ENCODE data around the gene POC1A.

POC1A gene

DNA sequence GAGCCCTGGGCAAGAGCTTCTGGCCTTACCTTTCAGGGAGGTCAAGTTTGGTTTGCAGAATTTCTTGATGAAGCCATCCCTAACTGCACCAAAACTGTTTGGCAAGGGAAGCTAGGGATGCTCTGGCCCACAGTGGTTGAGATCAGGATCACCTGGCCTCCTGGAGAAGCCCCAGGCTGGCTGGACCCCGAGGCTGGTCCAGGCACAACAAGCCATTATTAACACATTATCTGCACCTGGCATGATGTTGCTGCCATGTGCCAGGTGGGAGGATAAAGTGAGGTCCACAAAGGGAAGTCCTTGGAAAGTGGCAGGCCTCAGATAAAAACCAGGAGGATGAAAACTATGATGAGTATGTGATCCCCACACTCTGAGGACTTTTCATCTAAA, 62.0 kb downstream of the POC1A start:
- intact Hi-C loops (cut with DNase I), result no loop called here
- peak in 2 of 10 donors; percentile 34 to 55 for DNase-seq

DNA sequence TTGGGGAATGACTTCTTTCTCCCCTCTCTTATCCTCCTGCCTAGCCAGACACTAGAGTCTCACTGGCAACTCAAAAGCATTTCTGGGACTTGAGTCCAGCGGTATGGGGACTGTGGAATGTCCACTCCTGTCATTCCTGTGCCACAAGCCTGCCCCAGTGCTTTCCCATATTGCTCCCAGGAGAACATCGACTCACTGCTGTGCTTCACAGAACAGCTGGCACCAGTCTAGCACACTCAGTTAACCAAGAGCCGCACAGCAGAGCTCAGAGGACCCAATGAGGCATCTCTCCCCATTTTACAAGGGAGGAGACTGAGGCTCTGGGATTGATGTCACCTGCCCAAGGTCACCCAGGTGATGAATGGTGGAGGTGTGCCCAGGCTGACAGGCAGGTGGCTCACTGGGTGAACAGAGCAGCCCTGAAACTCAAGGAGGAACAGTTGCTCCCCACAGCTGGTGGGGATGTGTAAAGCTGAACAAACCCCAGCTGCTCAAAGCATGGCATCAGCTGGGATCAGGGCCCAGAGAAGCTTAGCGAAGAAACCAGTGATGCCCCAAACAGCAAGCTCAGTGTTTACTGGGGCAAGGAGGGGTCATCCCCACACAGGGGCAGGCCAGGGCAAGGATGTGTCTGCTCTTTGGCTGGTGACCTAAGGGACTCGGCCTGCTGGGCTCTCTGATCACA, 62.5 kb downstream of the POC1A start:
- intact Hi-C loops (cut with DNase I), result no loop called here

DNA sequence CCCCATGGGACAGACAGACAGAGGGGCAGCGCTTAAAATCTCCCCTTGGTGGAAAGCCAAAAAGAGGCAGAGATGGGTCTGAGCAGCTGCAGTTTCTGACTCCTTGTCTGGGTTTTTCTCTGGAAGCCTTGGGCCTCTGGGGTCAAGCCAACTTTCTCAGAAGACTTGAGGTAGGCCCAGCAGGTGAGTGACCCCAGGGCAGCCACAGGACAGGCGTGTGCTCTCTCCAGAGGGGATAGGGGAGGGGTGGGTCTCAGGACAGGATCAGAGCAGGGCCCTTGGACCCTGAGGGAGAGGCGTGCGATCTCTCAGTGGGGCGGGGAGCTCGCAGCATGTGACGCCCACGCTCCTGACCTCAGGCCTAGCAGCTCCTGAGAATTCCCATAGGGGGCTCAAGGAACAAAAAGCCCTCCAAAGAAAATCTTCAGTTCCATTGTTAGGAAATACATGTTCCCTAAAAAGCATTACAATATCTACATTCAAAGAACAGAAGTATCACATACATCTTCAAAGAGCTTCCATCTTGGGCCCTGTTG, 63.2 kb downstream of the POC1A start:
- intact Hi-C loops (cut with DNase I), result no loop called here

More for the DNA sequence above, 62.5 kb downstream of the POC1A start:
- peak in 7 of 10 donors; percentile 24 to 92 (median 68) for DNase-seq

DNA sequence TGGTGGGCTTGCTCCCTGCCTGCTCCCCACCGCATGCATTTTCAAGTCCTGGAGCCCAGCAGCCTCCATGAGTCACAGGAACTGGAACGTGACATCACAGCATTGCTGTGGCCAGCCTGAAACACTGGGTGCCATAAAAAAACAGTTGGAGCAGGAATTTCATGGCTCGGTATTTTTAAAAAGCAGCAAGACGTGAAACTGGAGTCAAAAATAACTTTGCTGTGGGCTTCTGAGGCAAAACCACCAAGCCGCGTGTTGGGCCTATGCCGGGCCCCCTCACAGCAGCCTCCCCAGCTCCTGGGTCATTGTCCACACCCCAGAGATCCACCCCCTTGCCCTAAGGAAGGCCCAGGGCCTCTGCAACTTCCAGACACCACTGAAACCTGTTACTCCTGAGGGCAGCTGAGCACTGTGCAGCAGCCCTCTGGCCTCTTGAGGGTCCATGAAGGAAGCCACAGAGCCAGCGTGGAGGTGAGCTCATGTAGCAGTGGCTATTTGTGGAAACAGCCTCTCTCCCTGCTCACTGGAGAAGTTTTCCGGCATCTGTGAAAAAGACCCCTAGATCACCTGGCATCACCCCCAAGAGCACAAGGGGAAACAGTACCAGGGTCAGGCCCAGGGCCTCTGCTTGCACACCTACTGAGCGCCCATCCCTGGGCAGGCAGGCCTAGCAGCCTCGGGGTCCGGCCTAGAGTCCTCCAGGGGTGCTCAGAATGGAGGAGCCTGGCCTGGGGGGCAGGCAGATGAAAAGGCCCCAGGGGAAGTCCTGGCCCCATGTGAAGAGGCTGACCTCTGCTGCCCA, 63.9 kb downstream of the POC1A start:
- peak in 7 of 10 donors; percentile 15 to 92 (median 60) for DNase-seq
- intact Hi-C loops (cut with DNase I), result no loop called here

More for the DNA sequence above, 63.2 kb downstream of the POC1A start:
- peak in 3 of 10 donors; percentile 25 to 80 (median 70) for DNase-seq

DNA sequence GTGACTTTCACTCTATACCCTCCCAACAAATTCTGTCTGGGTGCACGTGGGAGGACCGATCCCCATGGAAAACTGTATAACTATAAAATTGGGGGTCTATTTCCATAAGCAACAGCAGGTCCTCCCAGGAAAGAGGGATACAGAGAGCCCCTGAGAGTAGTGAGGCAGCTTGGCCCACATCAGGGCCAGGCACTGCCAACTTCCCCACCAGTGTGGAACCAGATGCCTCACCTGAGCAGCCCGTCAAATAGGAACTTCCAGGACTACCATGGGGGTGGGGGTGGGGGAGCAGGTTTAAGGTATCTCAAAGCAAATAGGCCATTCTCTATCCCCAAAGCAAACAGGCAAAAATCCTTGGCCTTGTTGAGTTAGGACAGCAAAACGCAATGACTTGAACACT, 64.5 kb downstream of the POC1A start:
- peak in 3 of 10 donors; percentile 10 to 35 (median 34) for DNase-seq
- intact Hi-C loops (cut with DNase I), result no loop called here

DNA sequence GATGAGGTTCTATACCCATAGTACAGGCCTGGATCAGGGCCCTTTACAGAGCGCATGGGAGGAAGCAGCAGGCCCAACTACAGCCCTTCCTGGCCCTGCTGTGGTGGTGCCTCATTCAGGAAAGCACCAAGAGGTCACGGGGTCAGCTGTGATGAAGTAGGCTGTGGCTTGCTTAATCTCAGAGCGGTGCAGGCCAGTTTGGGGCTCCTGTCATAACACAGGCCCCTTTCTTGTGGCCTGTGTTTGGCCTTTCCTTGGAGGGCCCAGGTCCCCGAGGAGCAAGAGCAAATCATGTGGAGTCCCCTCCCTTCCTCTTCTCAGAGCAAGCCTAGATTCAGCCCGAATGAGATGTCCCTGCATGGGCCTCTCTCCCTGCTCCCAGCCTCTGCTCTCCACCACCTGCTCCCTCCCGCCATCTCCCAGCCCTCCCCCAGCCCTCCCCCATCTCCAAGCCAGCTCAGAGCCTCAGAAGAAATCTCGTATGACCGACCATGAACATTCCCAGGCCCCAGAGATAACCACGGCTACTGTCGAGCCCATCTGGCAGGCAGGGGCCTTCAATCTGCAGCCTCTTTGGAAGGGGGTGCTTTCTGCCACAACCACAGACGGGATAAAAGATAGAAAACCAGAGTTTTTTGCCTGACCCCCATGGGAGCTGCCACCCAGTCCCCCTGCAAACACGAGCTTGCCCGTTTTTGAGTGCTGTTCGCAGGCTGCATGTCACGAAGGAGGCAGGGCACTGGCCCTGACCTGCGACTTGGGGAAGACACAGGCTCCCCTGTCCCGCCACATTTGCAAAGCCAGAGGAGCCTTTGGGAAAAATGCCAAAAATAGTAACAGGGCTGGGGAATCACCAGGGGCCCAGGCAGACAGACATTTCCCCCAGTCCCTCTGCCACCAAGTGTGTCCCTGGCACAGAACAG, 65.5 kb downstream of the POC1A start:
- DNase-seq, result peak in 4 of 10 donors; percentile 8 to 71 (median 54)
- intact Hi-C loops (cut with DNase I), result no loop called here

DNA sequence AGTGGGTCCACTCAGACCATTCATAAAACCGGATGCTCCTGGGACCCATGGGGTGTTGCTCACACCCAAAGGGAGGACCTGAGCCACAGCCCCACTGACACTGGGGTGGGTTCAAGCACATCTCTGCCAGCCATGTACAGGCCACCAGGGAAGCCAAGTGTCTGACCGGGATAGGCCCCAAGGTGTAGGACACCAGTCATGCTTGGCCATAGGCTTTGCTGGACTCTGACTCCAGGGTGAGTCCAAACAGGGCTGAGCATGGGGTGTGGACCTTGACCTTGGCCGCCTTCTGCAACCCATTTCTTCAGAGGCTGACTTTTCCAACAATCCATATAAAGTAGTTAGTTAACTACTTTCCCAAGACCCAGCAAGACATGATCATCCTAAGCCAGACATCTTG, 66.5 kb downstream of the POC1A start:
- DNase-seq, result peak in 4 of 10 donors; percentile 14 to 61 (median 32)
- intact Hi-C loops (cut with DNase I), result no loop called here

DNA sequence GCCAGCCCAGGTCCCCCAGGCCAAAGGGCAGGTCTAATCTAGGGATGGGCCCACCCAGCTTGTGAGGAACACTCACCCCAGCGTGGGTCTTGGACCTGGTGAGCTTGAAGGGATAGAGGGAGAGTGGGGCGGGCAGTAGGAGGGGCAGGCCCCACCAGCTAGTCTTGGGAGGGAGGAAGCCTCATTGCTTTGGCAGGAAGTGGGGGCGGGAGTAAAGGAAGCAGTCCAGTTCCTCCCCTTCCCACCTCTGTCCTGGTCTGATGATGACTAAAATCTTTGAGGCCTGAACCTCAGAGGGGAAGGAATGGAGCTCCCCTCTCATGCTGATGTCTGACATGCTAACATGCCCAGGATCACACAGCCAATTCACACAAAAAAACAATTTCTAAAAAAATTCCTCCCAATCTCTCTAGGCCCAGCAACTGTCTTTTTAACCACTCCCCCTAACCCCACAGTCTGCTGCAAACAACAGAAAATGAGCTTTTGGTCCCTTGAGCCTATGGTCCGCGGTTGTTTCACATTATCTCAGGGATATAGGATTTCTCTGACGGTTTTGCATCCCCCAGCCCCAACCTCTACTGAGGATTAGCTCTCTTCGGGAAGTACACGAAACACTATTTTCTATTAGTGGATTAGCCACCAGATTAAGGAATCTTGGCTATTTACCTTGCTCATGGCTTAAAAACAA, 67.1 kb downstream of the POC1A start:
- intact Hi-C loops (cut with DNase I), result no loop called here
- peak in 4 of 10 donors; percentile 2 to 60 (median 42) for DNase-seq

DNA sequence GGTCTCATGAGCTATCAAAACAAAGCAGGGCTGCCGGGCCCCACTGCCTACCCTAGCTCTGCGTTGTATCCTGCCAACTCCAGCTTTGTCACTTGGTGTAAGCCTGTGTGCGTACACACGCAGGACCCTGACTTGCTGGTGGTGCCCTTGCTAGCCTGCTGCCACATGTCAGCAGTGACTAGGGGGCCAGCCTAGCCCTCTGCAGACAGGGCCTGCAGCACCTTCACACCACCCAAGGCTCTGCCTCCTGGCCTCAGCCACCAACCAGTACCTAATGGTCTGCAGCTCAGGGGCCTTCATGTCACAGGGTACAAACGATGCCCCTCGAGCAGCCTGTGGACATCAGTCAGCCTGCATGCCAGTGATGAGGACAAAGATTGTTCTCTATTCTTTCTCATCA, 67.8 kb downstream of the POC1A start:
- intact Hi-C loops (cut with DNase I), result no loop called here
- DNase-seq, result peak in 3 of 10 donors; percentile 39 to 75 (median 68)

DNA sequence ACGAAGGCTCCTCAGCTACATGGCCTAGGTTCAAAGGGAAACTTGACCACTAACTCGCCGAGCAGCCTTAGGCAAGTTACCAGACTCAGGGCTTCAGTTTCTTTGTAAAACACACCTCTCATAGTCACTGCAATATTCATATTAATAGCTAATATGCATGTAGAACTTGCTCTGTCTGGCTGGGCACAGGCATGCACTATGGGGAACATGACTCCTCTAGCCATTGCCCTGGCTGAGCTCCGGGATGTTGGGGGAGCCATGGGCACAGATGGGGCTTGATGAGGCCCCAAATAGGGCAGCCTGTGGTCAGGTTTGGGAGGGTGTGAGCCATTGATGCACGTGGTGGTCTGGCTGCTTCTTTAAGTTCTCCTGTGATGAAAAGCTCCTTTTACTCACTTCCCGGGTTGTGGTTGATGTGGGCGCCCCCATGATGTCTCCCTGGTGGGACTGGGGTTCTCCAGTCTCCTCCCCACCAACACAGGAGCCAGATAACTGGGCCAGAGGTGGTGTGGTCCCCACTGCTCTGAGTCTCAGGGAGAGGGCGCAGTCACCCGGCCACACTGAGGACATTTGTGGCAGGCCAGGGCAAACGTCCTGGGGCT, 68.4 kb downstream of the POC1A start:
- peak in 4 of 10 donors; percentile 1 to 57 (median 32) for DNase-seq

DNA sequence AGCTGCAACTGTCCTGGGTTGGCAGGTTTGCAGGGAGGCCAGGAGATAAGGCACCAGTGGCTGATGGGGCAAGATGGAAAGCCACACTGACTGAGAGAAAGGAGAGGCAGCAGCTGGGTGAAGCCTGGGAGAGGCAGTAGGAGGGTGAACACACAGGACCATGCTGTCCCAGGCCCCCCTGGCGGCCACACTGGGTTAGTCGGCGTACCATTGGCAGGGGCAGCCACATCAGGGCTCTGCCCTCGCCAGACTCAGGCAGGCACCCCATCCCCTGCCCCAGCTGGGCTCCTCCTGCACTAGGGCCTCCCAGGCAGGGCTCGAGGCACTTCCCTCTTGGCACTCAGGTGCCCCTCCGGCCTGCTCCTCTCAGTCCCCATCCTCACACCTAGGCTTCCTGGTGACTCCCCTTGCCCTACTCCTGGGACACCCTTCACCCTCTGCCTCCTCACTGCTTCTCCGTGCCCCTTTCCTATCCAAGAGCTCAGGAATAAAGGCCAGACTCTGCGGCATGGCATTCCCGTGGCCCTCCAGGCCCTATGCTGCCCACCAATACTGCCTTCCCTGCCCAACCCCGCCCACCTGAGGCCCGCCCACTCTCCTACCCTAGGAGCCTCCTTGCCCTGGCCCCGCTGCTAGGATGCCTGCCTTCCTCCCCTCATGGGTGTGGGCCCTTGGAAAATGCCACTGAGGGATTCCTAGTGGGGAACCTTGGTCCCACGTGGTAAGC, 69.1 kb downstream of the POC1A start:
- intact Hi-C loops (cut with DNase I), result no loop called here

More for the DNA sequence above, 68.4 kb downstream of the POC1A start:
- intact Hi-C loops (cut with DNase I), result no loop called here

DNA sequence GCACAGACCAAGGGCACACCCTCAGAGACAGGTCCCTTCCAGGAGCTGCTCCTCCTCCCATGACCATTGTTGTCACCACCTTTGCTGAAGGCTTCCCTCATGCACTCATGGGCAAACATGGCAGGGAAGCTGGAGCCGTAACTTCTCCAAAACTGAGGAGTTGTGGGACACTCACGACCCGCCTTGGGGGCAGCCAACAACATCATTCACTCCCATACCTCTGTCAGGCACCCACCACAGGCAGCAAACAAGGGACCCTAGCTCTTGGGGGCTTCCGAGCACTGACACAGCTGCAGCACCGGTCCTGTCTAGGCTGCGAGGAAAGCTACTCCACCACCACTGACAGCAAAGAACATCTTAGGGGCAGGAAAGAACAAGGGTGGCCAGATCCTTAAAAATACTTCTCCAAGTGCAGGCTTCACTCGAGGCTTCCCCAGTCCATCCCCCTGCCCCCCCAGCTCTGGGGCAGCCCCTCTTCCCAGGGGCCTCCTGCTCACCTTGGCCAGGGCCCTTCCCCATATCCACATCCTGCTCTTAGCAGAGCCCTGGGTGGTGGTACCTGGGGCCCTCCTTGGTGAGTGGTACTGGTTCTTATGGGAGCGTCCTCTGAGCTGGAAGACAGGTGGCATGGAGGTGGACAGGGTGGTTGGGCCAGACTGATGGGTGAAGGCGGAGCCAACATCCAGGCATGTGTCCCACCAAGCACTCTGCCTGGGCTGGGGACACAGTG, 69.8 kb downstream of the POC1A start:
- intact Hi-C loops (cut with DNase I), result no loop called here
- DNase-seq, result peak in 4 of 10 donors; percentile 5 to 72 (median 50)

More for the DNA sequence above, 69.1 kb downstream of the POC1A start:
- peak in 4 of 10 donors; percentile 13 to 50 (median 28) for DNase-seq

DNA sequence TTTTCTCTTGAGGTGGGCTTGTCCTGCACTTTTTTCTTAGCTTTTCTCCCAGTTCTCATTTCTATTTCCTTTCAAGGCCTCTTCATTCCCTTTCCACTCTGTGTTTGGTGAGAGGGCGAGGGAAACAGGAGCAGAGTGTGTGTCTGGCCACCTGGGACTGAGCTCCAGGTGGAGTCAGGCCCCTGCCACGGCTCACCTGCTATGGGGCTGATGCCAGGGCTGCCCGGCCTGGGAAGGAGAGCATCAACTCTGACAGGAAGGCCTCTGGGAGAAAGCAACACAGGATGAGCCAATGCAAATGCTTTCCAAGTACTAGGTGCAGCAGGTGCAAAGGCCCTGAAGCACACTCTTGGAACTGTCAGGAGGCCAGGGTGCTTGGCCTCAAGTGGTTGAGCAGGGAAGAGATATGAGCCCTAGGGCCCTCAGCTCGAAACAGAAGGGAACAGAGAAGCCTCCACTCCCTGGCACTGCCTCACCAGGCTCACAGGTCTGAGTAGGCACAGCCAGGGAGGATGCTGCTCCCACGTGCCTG, 70.6 kb downstream of the POC1A start:
- intact Hi-C loops (cut with DNase I), result no loop called here
- peak in 3 of 10 donors; percentile 30 to 61 (median 31) for DNase-seq

DNA sequence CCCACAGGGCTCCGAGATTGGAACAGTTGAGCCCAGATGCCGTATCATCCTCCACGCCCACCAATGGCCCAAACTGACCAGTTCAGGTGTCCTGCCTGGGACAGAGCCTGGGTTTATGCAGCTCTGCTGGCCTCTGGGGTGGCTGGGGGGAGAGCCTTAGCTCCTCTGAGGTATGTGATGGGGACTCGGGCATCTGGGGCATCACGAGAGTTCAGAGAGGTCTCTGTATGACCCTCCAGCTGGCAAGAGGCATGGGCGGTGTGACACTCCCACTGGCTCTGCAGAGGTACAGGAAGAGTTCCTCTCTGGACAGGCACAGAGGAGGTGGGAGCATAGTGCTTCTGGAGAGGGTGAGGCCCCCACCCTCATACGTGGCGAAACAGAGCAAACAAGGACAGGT, 71.3 kb downstream of the POC1A start:
- peak in 3 of 10 donors; percentile 44 to 57 (median 44) for DNase-seq
- intact Hi-C loops (cut with DNase I), result no loop called here

DNA sequence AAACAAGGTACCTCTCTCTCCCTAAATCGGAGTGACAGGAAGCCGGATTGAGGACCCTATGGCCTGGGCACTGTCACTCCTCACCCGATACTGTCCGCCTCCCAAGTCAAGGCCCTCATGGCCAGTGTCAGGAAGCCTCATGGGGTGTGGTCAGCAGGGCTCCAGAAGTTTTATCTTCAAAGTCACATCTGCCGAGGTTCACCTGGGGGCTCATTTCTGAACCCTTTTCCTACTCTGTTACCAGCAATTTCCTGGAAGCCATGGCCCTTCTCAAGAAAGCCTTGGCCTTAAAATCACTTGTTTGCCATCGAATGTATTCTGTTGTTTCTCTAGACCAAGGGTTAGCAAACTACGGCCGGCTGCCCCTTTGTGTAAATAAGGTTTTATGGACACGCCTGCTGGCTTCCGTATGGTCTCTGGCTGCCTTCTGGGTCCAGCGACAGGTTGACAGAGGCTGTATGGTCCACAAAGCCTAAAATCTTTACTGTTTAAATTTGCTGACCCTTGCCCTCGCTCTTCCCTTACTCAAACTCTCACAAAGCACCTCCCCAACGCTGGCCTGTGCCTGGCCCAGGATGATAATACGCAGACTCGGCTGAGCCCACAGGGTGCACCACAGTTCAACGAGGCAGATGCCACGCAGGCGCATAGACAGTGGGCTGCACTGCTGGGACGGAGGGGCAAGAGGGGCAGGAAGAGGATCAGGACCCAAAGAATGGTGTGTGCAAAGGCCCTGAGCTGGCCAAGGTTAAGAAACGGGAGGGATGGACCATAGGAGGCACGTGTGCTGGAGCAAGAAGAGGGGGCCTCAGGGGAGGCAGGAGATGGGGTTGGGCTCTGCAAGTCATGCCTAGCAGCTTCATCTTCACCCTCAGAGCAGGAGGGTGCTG, 73.1 kb downstream of the POC1A start:
- intact Hi-C loops (cut with DNase I), result no loop called here
- DNase-seq, result peak in 2 of 10 donors; percentile 45 to 65

DNA sequence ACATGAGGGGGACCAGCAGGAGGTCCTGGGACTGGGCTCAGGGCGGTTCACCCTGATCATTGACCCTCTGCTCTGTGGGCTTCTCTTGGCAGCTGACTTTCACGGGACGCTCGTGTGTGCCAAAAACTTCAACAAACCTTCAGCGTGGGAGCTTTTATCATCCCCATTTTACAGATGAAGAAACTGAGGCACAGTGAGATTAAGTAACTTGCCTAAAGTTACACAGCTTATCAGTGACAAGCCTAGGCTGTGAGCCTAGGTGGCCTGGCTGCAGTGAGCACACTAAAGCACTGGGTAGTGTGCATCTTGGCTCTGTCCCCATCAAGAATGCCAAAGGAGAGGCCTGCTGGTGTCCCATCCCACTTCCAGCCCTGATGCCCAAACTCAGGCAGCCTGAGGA, 74.3 kb downstream of the POC1A start:
- intact Hi-C loops (cut with DNase I), result no loop called here
- peak in 1 of 10 donors; percentile 43 for DNase-seq
